ENCODE data around the gene DCXR.
A peak's percentile ranks its signal among the peaks of the same experiment; 100 is the strongest.

Gene DCXR

DNA sequence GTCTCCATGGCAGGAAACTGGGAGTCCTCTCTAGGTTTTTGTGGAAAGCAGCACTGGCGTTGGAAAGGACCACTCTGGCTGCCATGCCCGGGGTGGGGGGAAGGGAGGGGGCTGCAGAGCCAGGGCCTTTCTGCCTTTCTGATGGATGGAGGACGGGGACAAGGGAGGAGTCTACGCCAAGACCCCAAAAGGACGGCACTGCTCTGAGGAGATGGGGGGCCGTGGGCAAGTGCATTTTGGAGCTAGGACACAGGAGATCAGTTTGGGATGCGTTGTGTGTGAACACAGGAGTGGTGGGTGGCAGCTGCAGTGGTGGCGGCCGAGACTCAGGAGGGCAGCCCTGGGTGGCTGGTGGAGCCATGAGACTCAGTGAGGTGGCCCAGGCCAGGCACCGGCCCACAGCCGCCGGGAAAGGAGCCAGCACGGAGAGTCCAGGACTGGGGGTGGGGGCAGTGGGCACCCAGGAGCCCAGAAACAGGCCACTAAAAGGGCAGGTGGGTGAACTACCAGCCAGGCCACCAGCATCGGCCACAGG is 16.9 kb downstream of the DCXR start:
- H3K4me3 ChIP-seq (ENCODE audit: low read depth in 1 of 2, low read length in 2 of 2), result peak overlapping the region in 1 of 2 experiments; percentile 85; a peak in 1 of 4 replicates
- DNase-seq, result no peak
- H3K27ac ChIP-seq (ENCODE audit: low read length), result no peak overlapping the region
- H3K79me2 ChIP-seq (ENCODE audit: insufficient read depth, low read length), result peaks cover 43% of the 10 kb centered on the region
- TF ChIP-seq, protein P1, sequence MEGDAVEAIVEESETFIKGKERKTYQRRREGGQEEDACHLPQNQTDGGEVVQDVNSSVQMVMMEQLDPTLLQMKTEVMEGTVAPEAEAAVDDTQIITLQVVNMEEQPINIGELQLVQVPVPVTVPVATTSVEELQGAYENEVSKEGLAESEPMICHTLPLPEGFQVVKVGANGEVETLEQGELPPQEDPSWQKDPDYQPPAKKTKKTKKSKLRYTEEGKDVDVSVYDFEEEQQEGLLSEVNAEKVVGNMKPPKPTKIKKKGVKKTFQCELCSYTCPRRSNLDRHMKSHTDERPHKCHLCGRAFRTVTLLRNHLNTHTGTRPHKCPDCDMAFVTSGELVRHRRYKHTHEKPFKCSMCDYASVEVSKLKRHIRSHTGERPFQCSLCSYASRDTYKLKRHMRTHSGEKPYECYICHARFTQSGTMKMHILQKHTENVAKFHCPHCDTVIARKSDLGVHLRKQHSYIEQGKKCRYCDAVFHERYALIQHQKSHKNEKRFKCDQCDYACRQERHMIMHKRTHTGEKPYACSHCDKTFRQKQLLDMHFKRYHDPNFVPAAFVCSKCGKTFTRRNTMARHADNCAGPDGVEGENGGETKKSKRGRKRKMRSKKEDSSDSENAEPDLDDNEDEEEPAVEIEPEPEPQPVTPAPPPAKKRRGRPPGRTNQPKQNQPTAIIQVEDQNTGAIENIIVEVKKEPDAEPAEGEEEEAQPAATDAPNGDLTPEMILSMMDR (IDR thresholded peaks at IDR 0.05; ENCODE audit: borderline replicate concordance, extremely low read depth, low read length, poor library complexity, severe bottlenecking), result no peak
- TF ChIP-seq EZH2 (IDR thresholded peaks at IDR 0.05; ENCODE audit: borderline replicate concordance, low read depth, low read length, severe bottlenecking), result no peak
- no peak overlapping the region for H2AFZ ChIP-seq (ENCODE audit: low read depth, low read length)
- no peaks in the 10 kb centered on the region for H3K9me3 ChIP-seq (ENCODE audit: insufficient read depth, low read length, severe bottlenecking)
- no peaks in the 10 kb centered on the region for H3K27me3 ChIP-seq (ENCODE audit: insufficient read depth, low read length, poor library complexity)
- peak overlapping the region; percentile 97 for H3K4me2 ChIP-seq (ENCODE audit: insufficient read depth, low read length)
- ATAC-seq (ENCODE audit: insufficient read depth, low read depth), result no peak
- H3K9ac ChIP-seq (ENCODE audit: low read depth, low read length), result peak overlapping the region; percentile 73
- peaks cover 43% of the 10 kb centered on the region for H4K20me1 ChIP-seq (ENCODE audit: insufficient read depth, low read length)
- H3K36me3 ChIP-seq (ENCODE audit: insufficient read depth, low read length), result peaks cover 40% of the 10 kb centered on the region
- H3K4me1 ChIP-seq (ENCODE audit: insufficient read depth, low read length), result peaks cover 43% of the 10 kb centered on the region

DNA sequence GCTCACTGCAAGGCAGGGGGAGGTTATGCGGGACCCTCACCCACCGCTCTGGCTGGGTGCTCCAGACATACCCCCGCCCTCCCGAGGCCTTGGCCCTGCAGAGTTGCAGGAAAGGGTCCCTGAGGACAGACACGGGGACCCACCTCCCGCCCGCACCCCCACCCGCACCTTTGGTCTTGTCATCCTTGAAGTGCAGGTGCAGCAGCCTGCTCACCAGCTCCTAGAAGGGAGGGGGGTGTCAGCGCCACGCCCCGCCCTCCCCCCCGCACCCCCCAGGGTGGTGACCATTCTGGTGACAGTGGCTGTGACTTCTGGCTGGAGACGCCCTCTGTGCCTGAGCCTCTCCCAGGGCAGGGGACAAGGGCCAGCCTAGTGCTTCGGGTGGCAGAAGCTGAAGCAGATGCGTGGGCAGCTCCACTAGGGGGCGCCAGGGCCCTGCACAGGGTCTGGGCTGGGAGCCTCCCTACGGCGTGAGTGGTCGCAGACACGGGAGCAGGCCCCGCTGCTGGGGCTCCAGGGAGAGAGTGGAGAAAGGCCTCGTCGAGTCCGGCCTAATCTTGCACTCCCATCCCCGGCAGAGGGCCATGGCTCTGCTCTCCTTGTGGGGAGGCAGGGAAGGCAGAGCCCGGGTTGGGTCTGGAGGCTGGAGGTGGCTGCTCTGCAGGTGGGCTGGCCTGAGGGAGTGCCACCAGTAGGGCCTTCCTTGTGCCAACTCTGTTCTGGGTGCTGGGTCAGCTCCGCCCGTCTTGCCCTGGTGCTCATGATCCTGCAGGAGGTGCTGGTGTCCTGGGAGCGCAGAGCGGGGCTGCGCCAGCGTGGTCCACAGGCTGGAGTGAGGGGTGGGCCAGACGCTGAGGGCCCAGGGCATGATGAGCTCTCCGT is 17.6 kb downstream of the DCXR start:
- Histone ChIP-seq H3K4me2 (ENCODE audit: insufficient read depth, low read length) (peak overlapping the region; percentile 97; the same call in 1 of the 2 replicates), H3K4me1 (ENCODE audit: insufficient read depth, low read length) (peaks cover 36% of the 10 kb centered on the region), H4K20me1 (ENCODE audit: insufficient read depth, low read length) (peaks cover 39% of the 10 kb centered on the region), H3K36me3 (ENCODE audit: insufficient read depth, low read length) (peaks cover 33% of the 10 kb centered on the region), H3K79me2 (ENCODE audit: insufficient read depth, low read length) (peaks cover 43% of the 10 kb centered on the region), H3K4me3 (ENCODE audit: low read depth in 1 of 2, low read length in 2 of 2) (no peak overlapping the region), H3K9me3 (ENCODE audit: insufficient read depth, low read length, severe bottlenecking) (no peaks in the 10 kb centered on the region), H3K9ac (ENCODE audit: low read depth, low read length) (peak overlapping the region; percentile 73; the same call in 1 of the 2 replicates), H3K27me3 (ENCODE audit: insufficient read depth, low read length, poor library complexity) (no peaks in the 10 kb centered on the region), H3K27ac (ENCODE audit: low read length) (no peak overlapping the region), H2AFZ (ENCODE audit: low read depth, low read length) (no peak overlapping the region)
- DNase-seq (peak; percentile 68), ATAC-seq (ENCODE audit: insufficient read depth, low read depth) (no peak)
- no peak for TF ChIP-seq EZH2 (IDR thresholded peaks at IDR 0.05; ENCODE audit: borderline replicate concordance, low read depth, low read length, severe bottlenecking)
- TF ChIP-seq, protein P1 (IDR thresholded peaks at IDR 0.05; ENCODE audit: borderline replicate concordance, extremely low read depth, low read length, poor library complexity, severe bottlenecking), result peak; percentile 84

GRCh38 chr17:82018989-82019689 is 18.4 kb downstream of the DCXR start:
- Histone ChIP-seq H3K27ac (ENCODE audit: low read length) (no peak overlapping the region), H2AFZ (ENCODE audit: low read depth, low read length) (no peak overlapping the region), H3K36me3 (ENCODE audit: insufficient read depth, low read length) (peaks cover 31% of the 10 kb centered on the region), H3K4me1 (ENCODE audit: insufficient read depth, low read length) (peaks cover 28% of the 10 kb centered on the region), H3K9ac (ENCODE audit: low read depth, low read length) (no peak overlapping the region), H3K9me3 (ENCODE audit: insufficient read depth, low read length, severe bottlenecking) (no peaks in the 10 kb centered on the region), H3K79me2 (ENCODE audit: insufficient read depth, low read length) (peaks cover 37% of the 10 kb centered on the region), H3K4me2 (ENCODE audit: insufficient read depth, low read length) (no peak overlapping the region), H4K20me1 (ENCODE audit: insufficient read depth, low read length) (peaks cover 35% of the 10 kb centered on the region), H3K27me3 (ENCODE audit: insufficient read depth, low read length, poor library complexity) (no peaks in the 10 kb centered on the region), H3K4me3 (ENCODE audit: low read depth in 1 of 2, low read length in 2 of 2) (no peak overlapping the region)
- TF ChIP-seq, protein P1 (IDR thresholded peaks at IDR 0.05; ENCODE audit: borderline replicate concordance, extremely low read depth, low read length, poor library complexity, severe bottlenecking), result no peak
- no peak for TF ChIP-seq EZH2 (IDR thresholded peaks at IDR 0.05; ENCODE audit: borderline replicate concordance, low read depth, low read length, severe bottlenecking)
- DNase-seq (no peak), ATAC-seq (ENCODE audit: insufficient read depth, low read depth) (no peak)
